ENCODE data around the gene LCNL1.

LCNL1 gene

GRCh38 chr9:136960212-136960937 is 22.4 kb upstream of the LCNL1 start:
- peak in 1 of 2 donors; percentile 29 for DNase-seq (ENCODE audit: low read depth in 2 of 2)

- no peak for DNase-seq (ENCODE audit: low read depth in 2 of 2)
Observed at GRCh38 chr9:136960938-136961275, 21.9 kb upstream of the LCNL1 start.

GRCh38 chr9:136961279-136962065 is 21.3 kb upstream of the LCNL1 start:
- no peak for DNase-seq (ENCODE audit: low read depth in 2 of 2)

- DNase-seq (ENCODE audit: low read depth in 2 of 2): no peak
Observed at GRCh38 chr9:136962163-136962562, 20.6 kb upstream of the LCNL1 start.

- no peak for DNase-seq (ENCODE audit: low read depth in 2 of 2)
Observed at GRCh38 chr9:136962701-136963248, 20.0 kb upstream of the LCNL1 start.

GRCh38 chr9:136963341-136963740 is 19.5 kb upstream of the LCNL1 start:
- no peak for DNase-seq (ENCODE audit: low read depth in 2 of 2)

- no peak for DNase-seq (ENCODE audit: low read depth in 2 of 2)
Observed at GRCh38 chr9:136963751-136964150, 19.0 kb upstream of the LCNL1 start.

GRCh38 chr9:136964171-136964689 is 18.6 kb upstream of the LCNL1 start:
- no peak for DNase-seq (ENCODE audit: low read depth in 2 of 2)

- no peak for DNase-seq (ENCODE audit: low read depth in 2 of 2)
Observed at GRCh38 chr9:136964833-136965422, 17.9 kb upstream of the LCNL1 start.

- no peak for DNase-seq (ENCODE audit: low read depth in 2 of 2)
Observed at GRCh38 chr9:136965771-136966484, 16.9 kb upstream of the LCNL1 start.

- DNase-seq (ENCODE audit: low read depth in 2 of 2): no peak
Observed at GRCh38 chr9:136968333-136969127, 14.3 kb upstream of the LCNL1 start.

- no peak for DNase-seq (ENCODE audit: low read depth in 2 of 2)
Observed at GRCh38 chr9:136969150-136969549, 13.6 kb upstream of the LCNL1 start.

- DNase-seq (ENCODE audit: low read depth in 2 of 2): no peak
Observed at GRCh38 chr9:136969774-136970173, 13.0 kb upstream of the LCNL1 start.

- no peak for DNase-seq (ENCODE audit: low read depth in 2 of 2)
Observed at GRCh38 chr9:136970361-136970760, 12.4 kb upstream of the LCNL1 start.

- DNase-seq (ENCODE audit: low read depth in 2 of 2): no peak
Observed at GRCh38 chr9:136971746-136972145, 11.0 kb upstream of the LCNL1 start.

GRCh38 chr9:136972335-136972734 is 10.5 kb upstream of the LCNL1 start:
- DNase-seq (ENCODE audit: low read depth in 2 of 2): no peak

GRCh38 chr9:136972743-136973142 is 10.1 kb upstream of the LCNL1 start:
- DNase-seq (ENCODE audit: low read depth in 2 of 2): no peak

- DNase-seq (ENCODE audit: low read depth in 2 of 2): no peak
Observed at GRCh38 chr9:136973618-136974617, 8.9 kb upstream of the LCNL1 start.

GRCh38 chr9:136974817-136975535 is 7.8 kb upstream of the LCNL1 start:
- DNase-seq (ENCODE audit: low read depth in 2 of 2): no peak

Data from stimulated activated CD8-positive, alpha-beta memory T cell treated with anti-CD3 and anti-CD28 coated beads, Interleukin-2, amount 100 ng/mL, for 1 hour (primary cell).